HCT116 (cell line): Measurements from ENCODE around the gene FCHSD2. TPM values are rescaled to one million over a fixed set of nuclear protein-coding genes. Genes with fewer than 3 reads are reported as not detected.

Experiments
- ATAC-seq: fragments of 200-7000 bp; cut with Tn5 transposase; 2 replicates; pipeline ENCODE4 v1.9.1; 2020; ENCODE audit warnings: mild to moderate bottlenecking, moderate library complexity
- BruUV-seq: library from RNA; stranded (reverse); fragments of 400-500 nt; replicated peaks from 2 replicates; lab custom pipeline; 2021; lab: Mats Ljungman, UMichigan
- CTCF ChIA-PET: fragments of 300-600 bp; sonication (Branson Sonifier 250); formaldehyde crosslinking; loops from one replicate; lab custom pipeline; 2021; ENCODE audit warnings: antibody characterized with exemption; lab: Charles Lee
- POLR2A ChIA-PET: fragments of 300-600, 350-600 bp; sonication (Branson Sonifier 250); formaldehyde crosslinking; loops from one replicate; lab custom pipeline; 2021; ENCODE audit warnings: antibody characterized with exemption; lab: Charles Lee
- RAD21 ChIA-PET, 2 experiments: fragments of 300-600 bp; sonication (Branson Sonifier 250); formaldehyde crosslinking; loops; one replicate each; lab custom pipeline; 2023; ENCODE audit warnings: low total read pairs in 2 of 2; ENCODE audit not compliant: uncharacterized antibody in 2 of 2, unreplicated experiment in 2 of 2, low non-redundant PET in 1 of 2; lab: Charles Lee
- DNase-seq: peaks from one replicate; pipeline ENCODE4 v3.0.0-alpha.2; 2010; ENCODE audit warnings: low read depth, low spot score
- H2AFZ ChIP-seq: fragments of 200-600 bp; shearing (Covaris generic), sonication (generic); 2 replicates; pipeline ENCODE4 v1.6.1; 2017; ENCODE audit warnings: low read depth, mixed run types, mixed read lengths, antibody characterized with exemption, low read length; ENCODE audit not compliant: poor library complexity, severe bottlenecking
- H3K27ac ChIP-seq: 2 replicates; pipeline ENCODE4 v1.5.1; 2012; ENCODE audit warnings: low read depth, low read length
- H3K27me3 ChIP-seq: fragments of 200-600 bp; sonication (generic); 2 replicates; pipeline ENCODE4 v1.6.1; 2016; ENCODE audit warnings: mixed run types, low read length, mixed read lengths; ENCODE audit not compliant: insufficient read depth
- H3K36me3 ChIP-seq, 2 experiments: fragments of 200-500 bp in 1 of 2; fragments of 200-600 bp in 1 of 2; sonication (Bioruptor generic) in 1 of 2; sonication (generic) in 1 of 2; 2 replicates each; pipeline versions ENCODE4 v1.5.1 to v1.6.1; 2014 to 2016; ENCODE audit warnings: low read length in 2 of 2, inconsistent platforms in 1 of 2, mixed read lengths in 1 of 2, mixed run types in 1 of 2; ENCODE audit not compliant: insufficient read depth in 2 of 2, control insufficient read depth in 1 of 2
- H3K4me1 ChIP-seq, 2 experiments: fragments of 200-600 bp in 1 of 2; sonication (generic) in 1 of 2; 2 replicates each; pipeline versions ENCODE4 v1.5.1 to v1.6.1; 2012 to 2017; ENCODE audit warnings: low read length in 2 of 2, inconsistent platforms in 1 of 2, mild to moderate bottlenecking in 1 of 2, mixed read lengths in 1 of 2, mixed run types in 1 of 2, moderate library complexity in 1 of 2; ENCODE audit not compliant: insufficient read depth in 2 of 2, control insufficient read depth in 1 of 2
- H3K4me2 ChIP-seq: fragments of 200-600 bp; sonication (generic); 2 replicates; pipeline ENCODE4 v1.6.1; 2017; ENCODE audit warnings: mixed run types, low read length, mixed read lengths
- H3K4me3 ChIP-seq, 2 experiments: fragments of 200-600 bp in 1 of 2; sonication (generic) in 1 of 2; replicated peaks in 1 of 2; 2 replicates each; pipeline ENCODE4 v1.5.1; 2011 to 2016; ENCODE audit warnings: low read length in 2 of 2, control low read depth in 1 of 2, low read depth in 1 of 2, mild to moderate bottlenecking in 1 of 2, mixed read lengths in 1 of 2, mixed run types in 1 of 2
- H3K79me2 ChIP-seq: fragments of 200-600 bp; sonication (generic); 2 replicates; pipeline ENCODE4 v1.6.1; 2017; ENCODE audit warnings: mild to moderate bottlenecking, mixed run types, low read length, moderate library complexity, mixed read lengths; ENCODE audit not compliant: insufficient read depth
- H3K9ac ChIP-seq: fragments of 200-600 bp; sonication (generic); 2 replicates; pipeline ENCODE4 v1.6.1; 2016; ENCODE audit warnings: low read length, mixed read lengths
- H3K9me2 ChIP-seq: fragments of 200-600 bp; sonication (generic), shearing (Covaris generic); 2 replicates; pipeline ENCODE4 v1.6.1; 2017; ENCODE audit warnings: mixed run types, mild to moderate bottlenecking, moderate library complexity; ENCODE audit not compliant: insufficient read depth
- H3K9me3 ChIP-seq, 2 experiments: fragments of 200-500 bp in 1 of 2; fragments of 200-600 bp in 1 of 2; sonication (Bioruptor generic) in 1 of 2; sonication (generic) in 1 of 2; 2 replicates each; pipeline ENCODE4 v1.6.1; 2014 to 2017; ENCODE audit warnings: low read length in 2 of 2, mixed read lengths in 2 of 2, inconsistent platforms in 1 of 2, low read depth in 1 of 2, mild to moderate bottlenecking in 1 of 2, mixed run types in 1 of 2, moderate library complexity in 1 of 2; ENCODE audit not compliant: control insufficient read depth in 1 of 2, insufficient read depth in 1 of 2
- H4K20me1 ChIP-seq: fragments of 200-600 bp; sonication (generic), shearing (Covaris generic); 2 replicates; pipeline ENCODE4 v1.6.1; 2017; ENCODE audit warnings: mixed run types, mild to moderate bottlenecking, moderate library complexity; ENCODE audit not compliant: insufficient read depth
- ATF3 ChIP-seq: IDR thresholded peaks from 2 replicates; pipeline ENCODE4 v1.6.1; 2012
- CBX3 ChIP-seq: IDR thresholded peaks from 2 replicates; pipeline ENCODE4 v1.6.1; 2012; ENCODE audit warnings: low read depth
- CEBPB ChIP-seq: IDR thresholded peaks from 2 replicates; pipeline ENCODE4 v1.6.1; 2012; ENCODE audit warnings: low read depth
- EZH2phosphoT487 ChIP-seq: fragments of 200-600 bp; IDR thresholded peaks from 2 replicates; pipeline ENCODE4 v1.6.1; 2018; ENCODE audit warnings: antibody characterized with exemption, borderline replicate concordance
- FOSL1 ChIP-seq: IDR thresholded peaks from 2 replicates; pipeline ENCODE4 v1.6.1; 2012; ENCODE audit warnings: low read depth
- JUND ChIP-seq: IDR thresholded peaks from 2 replicates; pipeline ENCODE4 v1.6.1; 2012
- POLR2A ChIP-seq: IDR thresholded peaks from 2 replicates; pipeline ENCODE4 v1.7.0; 2011; ENCODE audit warnings: borderline replicate concordance; ENCODE audit not compliant: insufficient read depth, insufficient read length; ENCODE audit errors: extremely low read depth
- POLR2AphosphoS5 ChIP-seq: IDR thresholded peaks from 2 replicates; pipeline ENCODE4 v1.6.1; 2011; ENCODE audit warnings: mild to moderate bottlenecking, low read depth, low read length, moderate library complexity
- RAD21 ChIP-seq: IDR thresholded peaks from 2 replicates; pipeline ENCODE4 v1.6.1; 2012; ENCODE audit warnings: low read depth, mild to moderate bottlenecking
- SIN3A ChIP-seq: IDR thresholded peaks from 2 replicates; pipeline ENCODE4 v1.6.1; 2012; ENCODE audit warnings: low read depth
- SRF ChIP-seq: IDR thresholded peaks from 2 replicates; pipeline ENCODE4 v1.6.1; 2012; ENCODE audit warnings: low read depth
- TCF7L2 ChIP-seq: IDR thresholded peaks from 2 replicates; pipeline ENCODE4 v1.7.0; 2011; ENCODE audit warnings: borderline replicate concordance, inconsistent platforms; ENCODE audit not compliant: insufficient read depth, insufficient read length; ENCODE audit errors: extremely low read depth
- YY1 ChIP-seq: IDR thresholded peaks from 2 replicates; pipeline ENCODE4 v1.6.1; 2011; ENCODE audit warnings: low read length, low read depth, moderate library complexity, mild to moderate bottlenecking; ENCODE audit not compliant: insufficient replicate concordance; ENCODE audit errors: extremely low read depth
- ZBTB33 ChIP-seq: IDR thresholded peaks from 2 replicates; pipeline ENCODE4 v1.6.1; 2011; ENCODE audit warnings: mild to moderate bottlenecking, low read length, moderate library complexity; ENCODE audit not compliant: insufficient replicate concordance; ENCODE audit errors: extremely low read depth
- ZFX ChIP-seq: fragments of 450-650 bp; IDR thresholded peaks from 2 replicates; pipeline ENCODE4 v1.6.1; 2017
- ZNF274 ChIP-seq: fragments of 200-500 bp; sonication (Bioruptor generic); IDR thresholded peaks from 2 replicates; pipeline ENCODE4 v1.6.1; 2014; ENCODE audit warnings: mild to moderate bottlenecking, low read depth, low read length, inconsistent platforms
- intact Hi-C: fragments of 100-400 bp; cut with micrococcal nuclease; formaldehyde crosslinking; loops from 2 replicates; pipeline ENCODE4 v1.10.0; 2022
- total RNA-seq: library from RNA; stranded (reverse); gene quantifications from one replicate; pipeline ENCODE4 v1.2.1, GENCODE V29; 2021; ENCODE audit not compliant: unreplicated experiment
- TF ChIP-seq, protein P1 (sequence below): IDR thresholded peaks from 2 replicates; pipeline ENCODE4 v1.6.1; 2012

FCHSD2 gene
- total RNA-seq, 1 experiment from 2014 or later = 15.0 TPM

DNA sequence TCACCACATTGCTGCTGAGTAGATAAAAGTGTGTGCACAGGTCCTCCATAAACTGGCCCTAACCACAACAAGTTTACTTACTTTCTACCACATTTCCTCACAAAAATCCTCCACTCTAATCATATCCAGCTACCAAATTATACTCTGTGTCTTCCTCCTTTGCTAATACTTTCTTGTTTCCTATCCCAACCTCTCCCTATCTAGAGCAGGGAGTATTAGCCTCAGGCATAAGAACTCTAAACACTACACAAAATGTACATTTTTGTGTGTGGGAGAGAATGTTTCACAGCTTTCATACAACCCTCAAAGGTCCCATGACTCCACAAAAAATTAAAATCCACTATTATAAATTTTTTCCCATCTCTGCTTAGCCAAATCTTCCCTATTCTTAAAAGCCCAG, 255.5 kb downstream of the FCHSD2 start:
- no peaks in the 10 kb centered on the region for H3K36me3 ChIP-seq
- no peaks in the 10 kb centered on the region for H3K79me2 ChIP-seq
- intact Hi-C loops = no loop called here
- no peak overlapping the region for H3K4me2 ChIP-seq
- ATAC-seq (no peak), DNase-seq (no peak)
- RAD21 ChIA-PET = no interaction called here
- H3K9me2 ChIP-seq = no peaks in the 10 kb centered on the region
- no peaks in the 10 kb centered on the region for H4K20me1 ChIP-seq
- POLR2A ChIA-PET = no interaction called here
- no TSS peak for BruUV-seq
- no peaks in the 10 kb centered on the region for H3K4me1 ChIP-seq
- no peak overlapping the region for H3K27ac ChIP-seq
- CTCF ChIA-PET = no interaction called here
- H2AFZ ChIP-seq = no peak overlapping the region
- H3K9me3 ChIP-seq = no peaks in the 10 kb centered on the region
- no peak overlapping the region for H3K4me3 ChIP-seq
- TF ChIP-seq CEBPB = no peak
- TF ChIP-seq FOSL1 = no peak
- TF ChIP-seq POLR2AphosphoS5 = no peak
- TF ChIP-seq ZFX = no peak
- no peak for TF ChIP-seq JUND
- TF ChIP-seq, protein P1, sequence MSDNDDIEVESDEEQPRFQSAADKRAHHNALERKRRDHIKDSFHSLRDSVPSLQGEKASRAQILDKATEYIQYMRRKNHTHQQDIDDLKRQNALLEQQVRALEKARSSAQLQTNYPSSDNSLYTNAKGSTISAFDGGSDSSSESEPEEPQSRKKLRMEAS = no peak
- no peak for TF ChIP-seq SIN3A
- TF ChIP-seq YY1 = no peak
- TF ChIP-seq RAD21 = no peak
- TF ChIP-seq TCF7L2 = no peak
- TF ChIP-seq ZNF274 = no peak
- TF ChIP-seq EZH2phosphoT487 = no peak
- TF ChIP-seq ZBTB33 = no peak
- no peak for TF ChIP-seq POLR2A
- TF ChIP-seq CBX3 = no peak
- no peak for TF ChIP-seq SRF
- no peak for TF ChIP-seq ATF3
- no peak overlapping the region for H3K9ac ChIP-seq
- no peaks in the 10 kb centered on the region for H3K27me3 ChIP-seq
